Sigmoid colon (tissue), 4 donors: ENCODE results near the gene IGF2BP3.

Experiments
- EP300 ChIP-seq, 4 donors: sonication (generic); formaldehyde crosslinking; IDR thresholded peaks; one replicate each; pipeline ENCODE4 v1.6.1; 2017; ENCODE audit warnings: antibody characterized with exemption in 4 of 4
- POLR2A ChIP-seq, 2 donors: fragments of 450-650 bp; IDR thresholded peaks; one replicate each; pipeline ENCODE4 v1.6.1; 2016; ENCODE audit warnings: antibody characterized with exemption in 2 of 2, mild to moderate bottlenecking in 2 of 2, moderate library complexity in 2 of 2
- POLR2AphosphoS5 ChIP-seq, 4 donors: sonication (generic); formaldehyde crosslinking; IDR thresholded peaks; one replicate each; pipeline ENCODE4 v1.6.1; 2017; ENCODE audit warnings: antibody characterized with exemption in 4 of 4
- TF ChIP-seq, protein P1 (sequence below), 4 experiments: fragments of 450-650 bp in 3 of 4; fragments of 200-600 bp in 1 of 4; IDR thresholded peaks; one replicate each; pipeline ENCODE4 v1.5.1; 2016 to 2019; ENCODE audit warnings: antibody characterized with exemption in 4 of 4, mild to moderate bottlenecking in 3 of 4, moderate library complexity in 2 of 4

DNA sequence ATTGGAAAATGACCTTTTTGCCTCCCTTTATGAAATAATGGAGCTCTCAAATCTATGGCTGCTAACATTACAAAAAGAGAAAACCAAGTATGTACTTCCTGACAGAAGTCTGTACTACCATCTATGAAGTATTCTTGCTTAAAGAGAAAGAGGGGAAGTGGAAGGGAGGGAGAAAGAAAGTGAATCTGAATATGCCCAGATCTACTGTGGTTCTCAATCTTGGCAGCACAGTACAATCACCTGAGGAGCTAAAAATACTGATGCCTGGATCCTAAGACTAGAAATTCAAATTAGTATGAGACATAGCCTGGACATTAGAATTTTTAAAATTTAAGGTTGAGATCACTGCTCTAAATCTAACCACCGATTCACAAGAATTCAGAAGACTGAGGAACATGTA lies 85.2 kb downstream of the IGF2BP3 start:
- no peak for TF ChIP-seq POLR2A (IDR thresholded peaks at IDR 0.05)
- TF ChIP-seq, protein P1, sequence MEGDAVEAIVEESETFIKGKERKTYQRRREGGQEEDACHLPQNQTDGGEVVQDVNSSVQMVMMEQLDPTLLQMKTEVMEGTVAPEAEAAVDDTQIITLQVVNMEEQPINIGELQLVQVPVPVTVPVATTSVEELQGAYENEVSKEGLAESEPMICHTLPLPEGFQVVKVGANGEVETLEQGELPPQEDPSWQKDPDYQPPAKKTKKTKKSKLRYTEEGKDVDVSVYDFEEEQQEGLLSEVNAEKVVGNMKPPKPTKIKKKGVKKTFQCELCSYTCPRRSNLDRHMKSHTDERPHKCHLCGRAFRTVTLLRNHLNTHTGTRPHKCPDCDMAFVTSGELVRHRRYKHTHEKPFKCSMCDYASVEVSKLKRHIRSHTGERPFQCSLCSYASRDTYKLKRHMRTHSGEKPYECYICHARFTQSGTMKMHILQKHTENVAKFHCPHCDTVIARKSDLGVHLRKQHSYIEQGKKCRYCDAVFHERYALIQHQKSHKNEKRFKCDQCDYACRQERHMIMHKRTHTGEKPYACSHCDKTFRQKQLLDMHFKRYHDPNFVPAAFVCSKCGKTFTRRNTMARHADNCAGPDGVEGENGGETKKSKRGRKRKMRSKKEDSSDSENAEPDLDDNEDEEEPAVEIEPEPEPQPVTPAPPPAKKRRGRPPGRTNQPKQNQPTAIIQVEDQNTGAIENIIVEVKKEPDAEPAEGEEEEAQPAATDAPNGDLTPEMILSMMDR (IDR thresholded peaks at IDR 0.05): no peak
- TF ChIP-seq EP300 (IDR thresholded peaks at IDR 0.05): no peak
- no peak for TF ChIP-seq POLR2AphosphoS5 (IDR thresholded peaks at IDR 0.05)
